Measurements from ENCODE around the gene TMEM163. TPM values are rescaled to one million over a fixed set of nuclear protein-coding genes. Genes with fewer than 3 reads are reported as not detected.

Gene TMEM163
- total and polyA plus RNA-seq, 9 donors: 0.24 to 3.6 (median 1.5) TPM

- no peak for DNase-seq
- Histone ChIP-seq H3K27me3 (no peaks in the 10 kb centered on the region), H3K4me3 (no peak overlapping the region), H3K27ac (no peak overlapping the region), H3K9me3 (no peaks in the 10 kb centered on the region), H3K4me1 (ENCODE audit: insufficient read depth) (no peaks in the 10 kb centered on the region), H3K36me3 (no peaks in the 10 kb centered on the region)
- intact Hi-C loops (cut with DNase I): no loop called here
- TF ChIP-seq CTCF (IDR thresholded peaks at IDR 0.05): no peak
- TF ChIP-seq EP300 (IDR thresholded peaks at IDR 0.05): no peak
- no peak for TF ChIP-seq POLR2A (IDR thresholded peaks at IDR 0.05)
- 96 to 98% (median 97%) methylated on average over 11 of the region's 11 CpGs for WGBS, 3 donors
Measured at GRCh38 chr2:134441153-134441863, 277.5 kb downstream of the TMEM163 start.

DNA sequence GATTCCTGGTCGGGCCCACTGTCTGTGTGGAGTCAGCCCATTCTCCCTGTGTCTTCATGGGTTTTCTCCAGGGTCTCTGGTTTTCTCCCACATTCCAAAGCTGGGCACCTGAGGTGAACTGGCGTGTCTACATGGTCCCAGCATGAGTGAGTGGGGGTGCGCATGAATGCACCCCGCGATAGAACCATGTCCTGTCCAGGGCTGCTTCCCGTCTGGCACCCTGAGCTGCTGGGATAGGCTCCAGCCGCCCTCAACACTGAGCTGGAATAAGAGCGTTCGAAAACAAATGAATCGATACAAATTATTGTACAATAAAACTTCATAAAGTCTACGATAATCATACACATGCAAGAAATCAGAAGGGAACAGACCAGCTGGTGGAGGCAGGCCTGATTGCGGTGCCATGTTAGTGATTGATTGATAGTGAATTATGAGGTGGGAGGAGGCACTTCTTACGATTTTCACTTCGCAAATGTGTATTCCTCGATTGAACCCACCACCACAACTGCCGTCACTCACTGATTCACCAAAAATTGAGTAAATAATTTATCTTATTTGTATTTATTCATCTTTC lies 278.4 kb downstream of the TMEM163 start:
- WGBS, 3 donors: 93 to 97% (median 96%) methylated on average over 16 of the region's 16 CpGs
- Histone ChIP-seq H3K36me3 (no peaks in the 10 kb centered on the region), H3K27ac (no peak overlapping the region), H3K4me3 (no peak overlapping the region), H3K27me3 (no peaks in the 10 kb centered on the region), H3K4me1 (ENCODE audit: insufficient read depth) (no peaks in the 10 kb centered on the region), H3K9me3 (no peaks in the 10 kb centered on the region)
- DNase-seq: no peak
- no peak for TF ChIP-seq EP300 (IDR thresholded peaks at IDR 0.05)
- no peak for TF ChIP-seq CTCF (IDR thresholded peaks at IDR 0.05)
- TF ChIP-seq POLR2A (IDR thresholded peaks at IDR 0.05): no peak
- intact Hi-C loops (cut with DNase I): no loop called here

DNA sequence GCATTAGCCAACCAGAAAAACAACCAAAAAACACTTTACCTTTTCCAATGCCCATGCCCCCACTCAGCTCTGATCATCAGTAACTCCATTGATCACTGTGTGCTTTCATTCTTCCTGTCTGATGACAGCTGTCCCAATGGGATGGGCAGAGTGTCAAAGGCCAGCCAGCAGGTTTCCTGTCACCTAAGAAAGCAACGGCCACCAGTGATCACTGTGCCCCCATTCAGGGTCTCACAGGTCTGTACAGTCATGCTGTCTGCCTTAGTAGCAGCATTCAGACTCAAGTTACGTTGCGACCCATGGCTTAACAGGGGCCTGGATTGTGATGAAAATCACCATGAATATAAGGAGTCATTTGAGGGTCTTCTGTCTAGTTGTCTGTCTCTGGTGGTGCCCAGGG lies 280.4 kb downstream of the TMEM163 start:
- H3K27me3 ChIP-seq: no peaks in the 10 kb centered on the region
- WGBS, 3 donors: 86 to 94% (median 90%) methylated on average over 3 of the region's 3 CpGs
- no peak for DNase-seq
- no peaks in the 10 kb centered on the region for H3K36me3 ChIP-seq
- H3K4me3 ChIP-seq: no peak overlapping the region
- intact Hi-C loops (cut with DNase I): no loop called here
- no peak for TF ChIP-seq EP300 (IDR thresholded peaks at IDR 0.05)
- no peak for TF ChIP-seq CTCF (IDR thresholded peaks at IDR 0.05)
- TF ChIP-seq POLR2A (IDR thresholded peaks at IDR 0.05): no peak
- H3K9me3 ChIP-seq: no peaks in the 10 kb centered on the region
- H3K4me1 ChIP-seq (ENCODE audit: insufficient read depth): no peaks in the 10 kb centered on the region
- no peak overlapping the region for H3K27ac ChIP-seq

GRCh38 chr2:134436706-134437105 lies 282.1 kb downstream of the TMEM163 start:
- no peak overlapping the region for H3K4me3 ChIP-seq
- TF ChIP-seq CTCF (IDR thresholded peaks at IDR 0.05): no peak
- no peak for TF ChIP-seq EP300 (IDR thresholded peaks at IDR 0.05)
- TF ChIP-seq POLR2A (IDR thresholded peaks at IDR 0.05): no peak
- no peaks in the 10 kb centered on the region for H3K27me3 ChIP-seq
- no peak overlapping the region for H3K27ac ChIP-seq
- WGBS, 3 donors: 95 to 99% (median 97%) methylated on average over 7 of the region's 7 CpGs
- no peak for DNase-seq
- H3K36me3 ChIP-seq: no peaks in the 10 kb centered on the region
- H3K9me3 ChIP-seq: no peaks in the 10 kb centered on the region
- H3K4me1 ChIP-seq (ENCODE audit: insufficient read depth): no peaks in the 10 kb centered on the region
- intact Hi-C loops (cut with DNase I): no loop called here
